NT2/D1 (cell line): ENCODE measurements around the gene ATP9A.

Experiments
- YY1 ChIP-seq: IDR thresholded peaks from 2 replicates; pipeline ENCODE4 v1.6.1; 2011; ENCODE audit not compliant: insufficient read length, insufficient read depth
- ZNF274 ChIP-seq: IDR thresholded peaks from 2 replicates; pipeline ENCODE4 v1.6.1; 2011; ENCODE audit warnings: mild to moderate bottlenecking, low read depth, low read length

GRCh38 chr20:51715856-51716185, 52.4 kb downstream of the ATP9A start:
- TF ChIP-seq ZNF274 = no peak
- TF ChIP-seq YY1 = no peak
